ENCODE data around the gene AP4E1.
A peak's percentile ranks its signal among the peaks of the same experiment; 100 is the strongest.
"Not testable (repeated sequence)": the region's sequence is repeated elsewhere in the genome, so short reads cannot be mapped to it uniquely, and the experiment has no call there.

The AP4E1 gene

DNA sequence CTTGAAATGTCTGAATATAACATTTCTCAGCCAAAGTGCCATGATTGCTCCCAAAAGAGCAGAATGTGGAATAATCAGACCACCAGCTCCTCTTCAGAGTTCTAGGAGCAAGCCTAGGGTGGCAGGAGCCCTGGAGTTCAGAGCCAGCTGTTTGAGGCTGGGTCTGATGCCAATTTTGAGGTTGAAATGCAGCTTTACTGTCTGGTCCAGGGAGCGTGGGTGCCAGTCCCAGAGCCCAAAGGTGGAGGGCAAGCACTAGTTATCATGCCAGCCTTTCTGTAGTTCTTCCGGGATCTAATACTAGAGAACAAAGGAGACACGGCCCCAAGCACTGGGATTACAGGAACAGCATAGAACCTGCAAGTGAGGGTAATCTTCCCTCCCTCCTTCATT lies 117.0 kb downstream of the AP4E1 start:
- DNase-seq = no peak

DNA sequence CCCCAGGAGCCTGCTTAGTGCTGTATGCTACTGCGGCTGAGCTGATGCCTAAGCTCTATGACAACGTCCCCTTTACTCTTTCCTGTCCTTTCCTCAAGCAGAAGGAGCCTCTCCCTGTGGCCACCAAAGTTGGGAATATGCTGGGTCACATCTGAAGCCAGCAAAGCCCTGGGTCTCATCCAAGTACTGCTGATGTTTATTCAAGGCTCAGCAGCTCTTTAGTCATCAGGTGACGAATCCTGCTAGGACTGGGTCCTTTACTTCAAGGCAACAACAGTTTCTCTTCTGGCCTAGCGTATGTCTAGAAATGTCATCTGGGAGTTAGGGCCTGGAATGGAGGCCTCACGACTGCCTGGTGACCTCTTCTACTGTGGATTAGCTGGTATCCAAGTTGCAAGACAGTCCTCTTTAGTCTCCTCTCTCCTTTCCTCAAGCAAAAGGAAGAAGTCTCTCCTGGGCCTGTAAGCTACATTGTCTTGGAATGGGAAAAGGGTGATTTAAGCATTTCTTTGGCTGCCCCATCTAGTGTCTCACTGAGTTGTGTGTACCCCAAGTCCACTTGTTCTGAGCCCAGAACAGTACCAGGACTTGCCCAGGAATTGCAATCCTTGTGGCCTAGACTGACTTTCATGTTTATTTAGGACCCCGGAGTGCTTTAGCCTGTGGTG lies 122.3 kb downstream of the AP4E1 start:
- DNase-seq = no peak

DNA sequence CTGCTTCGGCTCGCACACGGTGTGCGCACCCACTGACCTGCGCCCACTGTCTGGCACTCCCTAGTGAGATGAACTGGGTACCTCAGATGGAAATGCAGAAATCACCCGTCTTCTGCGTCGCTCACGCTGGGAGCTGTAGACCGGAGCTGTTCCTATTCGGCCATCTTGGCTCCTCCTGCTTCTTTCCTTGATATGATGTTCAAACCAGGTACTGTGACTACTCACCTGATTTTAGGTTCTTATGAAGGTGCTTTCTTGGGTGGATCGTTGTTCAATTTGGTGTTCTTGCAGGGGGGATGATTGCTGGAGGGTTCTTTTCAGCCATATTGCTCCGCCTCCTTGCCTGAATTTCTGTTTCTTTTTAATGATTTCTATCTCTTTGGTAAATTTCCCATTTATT lies 129.0 kb downstream of the AP4E1 start:
- not testable (repeated sequence) for DNase-seq

DNA sequence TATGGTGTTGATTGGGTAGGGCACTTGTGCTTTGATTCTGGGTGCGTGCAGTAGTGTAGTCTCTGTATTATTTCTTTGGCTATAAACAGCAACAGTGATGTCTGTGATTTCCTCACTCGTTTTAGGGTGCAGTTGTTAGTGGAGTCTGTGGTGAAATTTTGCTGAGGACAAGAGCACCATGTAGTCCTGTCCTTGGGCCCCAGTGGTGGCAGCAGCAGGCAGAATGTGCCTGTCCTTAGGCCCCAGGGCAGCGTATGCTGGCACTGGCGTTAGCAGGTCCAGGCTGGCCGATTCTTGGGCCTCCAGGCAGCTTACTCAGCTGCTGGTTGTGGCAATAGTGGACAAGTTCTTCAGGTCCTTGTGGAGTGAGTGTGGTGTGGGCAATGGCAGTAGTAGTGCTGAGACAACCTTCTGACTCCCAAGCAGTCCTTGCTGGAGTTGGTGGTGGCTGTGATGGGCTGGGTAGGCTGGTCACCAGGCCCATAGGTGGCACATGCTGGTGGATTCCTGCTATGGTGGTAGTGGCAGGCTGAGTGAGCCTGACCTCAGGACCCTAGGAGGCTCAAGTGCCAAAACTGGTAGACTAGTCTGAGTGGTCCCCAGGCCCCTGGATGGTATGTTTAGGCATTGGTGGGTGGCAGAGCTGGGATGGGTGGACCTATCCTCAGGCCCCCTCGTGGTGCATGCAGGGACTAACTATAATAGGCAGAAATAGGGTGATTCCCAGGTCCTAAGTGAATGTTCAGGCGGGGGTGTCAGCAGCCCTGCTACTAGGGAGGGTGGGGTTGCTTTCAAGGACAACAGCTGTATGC lies 129.9 kb downstream of the AP4E1 start:
- no peak for DNase-seq

DNA sequence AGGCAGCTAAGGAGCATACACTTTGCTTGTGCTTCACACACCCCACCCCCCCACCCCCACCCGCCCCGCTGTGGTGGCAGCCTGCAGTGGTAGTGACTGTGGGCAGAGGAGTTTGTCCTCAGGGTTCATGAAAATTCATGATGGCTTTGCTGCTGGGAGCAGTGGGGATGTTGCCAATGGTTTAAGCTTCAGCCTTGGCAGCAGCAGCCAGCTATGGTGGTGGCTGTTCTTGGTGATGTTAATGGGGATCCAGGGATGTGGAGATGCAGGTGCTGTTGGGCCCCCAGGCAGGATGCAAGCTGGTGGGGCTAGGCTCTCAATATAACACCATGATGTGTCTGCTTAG lies 130.5 kb downstream of the AP4E1 start:
- DNase-seq = no peak

DNA sequence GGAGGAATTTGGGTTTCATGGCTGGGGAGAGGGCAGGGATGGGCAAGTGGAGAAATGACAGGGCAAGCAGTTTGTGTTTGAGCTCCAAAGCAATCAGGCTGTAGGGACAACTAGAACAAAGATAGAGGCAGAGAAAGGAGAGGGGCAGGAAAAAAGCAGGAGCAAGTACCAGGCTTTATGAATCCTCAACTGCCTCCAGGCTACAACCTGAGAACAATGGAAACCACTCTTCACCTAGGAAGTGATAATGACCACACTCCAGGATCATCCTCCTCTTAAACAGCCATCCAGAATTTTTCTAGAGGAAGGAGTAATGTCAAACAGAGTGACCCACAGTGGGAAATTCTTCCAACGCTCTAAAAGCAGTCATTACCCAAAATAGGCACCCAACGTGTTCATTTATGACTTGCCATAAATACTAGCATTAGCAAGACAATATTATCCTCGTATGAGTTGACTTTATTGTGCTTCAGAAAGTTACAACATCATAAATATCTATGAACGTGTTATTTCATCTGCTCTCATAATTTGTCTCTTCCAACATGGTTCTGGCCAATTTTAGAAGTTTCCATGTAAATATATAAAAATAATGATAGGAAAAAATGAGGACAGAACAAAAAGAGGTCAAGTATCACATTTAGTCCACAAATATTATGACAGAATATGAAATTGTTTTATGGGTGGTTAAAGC lies 135.7 kb downstream of the AP4E1 start:
- DNase-seq = no peak

DNA sequence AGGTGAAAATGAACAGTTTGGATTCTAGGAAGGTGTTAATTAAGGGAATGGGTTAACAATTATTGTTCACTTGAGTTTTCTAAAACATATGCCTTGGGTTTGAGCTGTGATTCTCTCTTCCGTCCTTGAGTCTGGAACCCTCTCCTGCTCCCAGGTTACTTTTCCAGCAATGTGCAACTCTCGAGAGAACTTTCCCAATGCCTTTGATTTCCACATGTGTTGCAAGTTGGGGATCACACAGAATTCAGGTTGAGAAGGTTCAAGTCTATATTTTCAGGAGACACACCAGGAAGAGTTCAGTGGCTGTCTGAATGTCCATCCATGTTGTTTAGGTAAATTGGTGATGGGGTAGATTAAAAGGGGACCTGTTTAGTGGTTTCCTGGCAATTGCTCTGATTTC lies 137.5 kb downstream of the AP4E1 start:
- no peak for DNase-seq

DNA sequence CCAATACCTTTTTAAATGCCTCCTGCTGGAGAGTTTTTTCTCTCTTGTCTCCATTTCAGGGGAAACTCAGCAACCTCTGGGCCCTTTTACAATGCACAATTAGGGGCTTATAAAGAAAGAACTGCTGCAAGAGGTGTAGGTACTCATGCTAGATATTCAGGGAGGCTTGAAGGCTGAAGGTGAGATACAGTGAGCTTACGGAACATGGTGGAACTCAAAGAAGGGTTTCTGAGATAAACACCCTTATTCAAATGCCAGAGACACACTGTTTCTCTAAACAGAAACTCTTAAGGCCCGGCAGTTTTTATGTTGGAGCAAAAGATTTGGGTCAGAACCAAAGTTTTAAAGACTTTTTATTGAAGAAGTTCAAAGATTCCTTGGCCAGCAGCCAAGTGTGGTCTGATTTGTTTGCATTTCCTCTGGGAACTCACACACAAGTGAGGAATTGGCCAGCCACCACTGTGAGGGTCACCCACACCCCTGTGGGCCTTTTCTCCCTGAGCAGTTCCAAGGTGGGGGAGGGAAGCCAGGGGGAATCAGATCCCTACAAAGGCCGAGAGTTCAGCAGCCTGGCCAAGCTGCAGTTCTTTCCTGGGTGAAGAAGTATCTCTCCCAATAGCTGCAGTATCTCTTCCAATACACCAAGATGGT lies 138.4 kb downstream of the AP4E1 start:
- peak in 1 of 4 experiments; percentile 17 for DNase-seq

DNA sequence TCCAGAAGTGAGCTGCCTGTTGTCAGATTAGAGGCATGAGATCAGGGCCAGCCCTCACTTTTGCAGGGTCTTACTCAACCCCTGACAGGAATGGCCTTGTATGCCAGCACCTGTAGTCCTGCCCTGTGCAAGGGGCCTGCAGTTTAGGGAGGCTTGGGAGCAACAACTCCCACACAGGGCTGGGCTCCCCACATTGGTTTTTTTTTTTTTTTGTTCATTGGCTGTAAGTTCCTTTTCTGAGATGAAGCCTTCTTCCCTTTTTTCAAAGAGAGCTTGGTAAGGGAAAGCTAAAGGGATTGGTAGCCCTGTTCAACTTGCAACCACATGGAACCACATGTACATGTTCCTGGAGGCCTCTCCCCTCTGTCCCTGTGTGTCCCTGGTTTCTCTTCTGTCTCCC lies 139.8 kb downstream of the AP4E1 start:
- peak; percentile 32 to 84 (median 72) for DNase-seq

DNA sequence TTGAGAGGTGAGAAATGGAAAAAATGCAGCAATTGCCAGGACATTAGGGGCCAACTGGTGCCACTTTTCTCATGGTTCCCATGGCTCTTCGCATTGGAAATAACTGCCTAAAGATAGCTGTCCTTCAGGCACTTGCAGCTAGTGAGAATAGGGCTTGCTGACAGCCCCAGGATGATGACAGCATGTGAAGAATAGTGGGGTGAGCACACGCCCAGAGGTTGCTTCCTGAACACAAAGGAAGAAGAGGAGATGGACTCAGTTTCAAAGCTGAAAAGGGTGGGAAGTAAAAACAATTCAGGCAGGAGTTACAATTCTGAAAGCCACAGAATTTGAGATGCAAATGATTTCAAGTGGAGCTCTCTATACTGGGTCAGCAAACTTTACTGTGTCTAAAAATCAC lies 140.6 kb downstream of the AP4E1 start:
- peak in 3 of 4 experiments; percentile 28 to 39 (median 32) for DNase-seq

DNA sequence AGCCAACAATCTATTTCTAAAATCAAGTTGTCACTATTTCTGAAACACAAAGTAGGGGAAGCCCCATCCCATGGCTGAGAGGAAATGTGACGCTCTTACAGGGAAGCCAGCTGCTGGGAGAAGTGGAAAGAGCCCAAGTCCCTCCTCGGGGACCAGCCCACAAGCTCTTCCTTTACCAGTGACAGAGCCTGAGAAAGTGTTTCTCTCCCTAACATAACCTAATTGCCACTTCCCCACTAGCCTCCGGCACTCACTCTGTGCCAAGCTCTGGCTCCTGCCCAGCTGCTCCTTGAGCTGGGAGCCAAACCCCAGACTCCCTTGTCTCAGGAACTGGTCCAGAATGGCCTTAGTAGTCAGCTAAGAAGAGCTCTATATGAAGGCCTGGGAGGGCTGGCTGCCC lies 143.3 kb downstream of the AP4E1 start:
- DNase-seq = peak; percentile 72 to 81 (median 76)

DNA sequence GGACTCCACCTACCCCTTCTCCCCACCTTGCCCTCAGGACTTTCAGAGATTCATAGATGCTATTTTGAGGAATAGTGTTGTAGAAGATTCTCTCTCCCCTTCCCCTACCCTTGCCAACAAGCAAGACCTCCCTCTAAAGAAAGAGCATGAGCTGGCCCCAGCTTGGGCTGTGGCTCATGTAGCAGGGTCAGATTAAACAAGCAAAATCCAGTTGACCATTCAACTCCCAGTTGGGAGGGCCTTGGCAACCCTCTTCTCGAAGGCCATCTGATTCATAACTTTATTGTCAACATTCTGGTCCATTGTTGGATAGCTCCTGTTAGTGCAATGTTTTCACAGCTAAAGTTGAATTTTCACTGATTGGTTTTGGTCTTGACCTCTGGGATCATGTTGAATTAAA lies 145.1 kb downstream of the AP4E1 start:
- DNase-seq = no peak

DNA sequence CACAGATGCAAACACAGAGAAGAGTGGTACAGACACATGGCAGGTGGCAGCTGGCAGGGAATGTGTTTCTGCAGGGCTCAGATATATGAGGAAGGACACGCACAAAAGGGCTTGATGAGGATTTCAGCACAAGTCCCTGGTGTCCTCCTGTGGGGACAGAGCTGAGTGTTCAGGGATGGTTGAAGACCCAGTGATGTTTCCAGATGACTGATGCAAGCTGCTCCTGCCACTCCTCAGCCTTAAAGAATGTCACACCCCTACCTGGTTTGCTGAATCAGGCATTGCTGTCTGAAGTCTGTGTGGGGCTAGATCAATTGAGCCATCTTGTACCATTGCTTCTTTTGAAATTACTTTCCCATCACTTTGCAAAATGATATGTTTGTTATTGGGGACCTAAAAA lies 146.1 kb downstream of the AP4E1 start:
- no peak for DNase-seq

All from suppressor macrophage (primary cell).